ENCODE data around the gene ENDOD1. TPM values are rescaled to one million over a fixed set of nuclear protein-coding genes. Genes with fewer than 3 reads are reported as not detected.
A peak's percentile ranks its signal among the peaks of the same experiment; 100 is the strongest.

Gene ENDOD1
- total and polyA plus RNA-seq, 4 donors: 10.4 to 55.1 (median 25.0) TPM

- Histone ChIP-seq H3K9ac (ENCODE audit: insufficient read depth in 1 of 2, low read length in 2 of 2) (peak overlapping the region in 1 of 2 donors; percentile 38), H3K36me3 (ENCODE audit: control insufficient read depth in 4 of 4, insufficient read depth in 4 of 4, low read length in 4 of 4) (no peaks in the 10 kb centered on the region), H3K4me3 (peak overlapping the region; percentile 75), H3K4me1 (ENCODE audit: control insufficient read depth in 5 of 5, insufficient read depth in 5 of 5, low read length in 5 of 5) (peaks cover 2 to 14% (median 5%) of the 10 kb centered on the region in 5 donors), H3K27me3 (ENCODE audit: control insufficient read depth in 3 of 3, insufficient read depth in 3 of 3, low read length in 2 of 3) (no peaks in the 10 kb centered on the region), H3K9me3 (ENCODE audit: control insufficient read depth in 4 of 4, insufficient read depth in 3 of 4, low read length in 3 of 4) (no peaks in the 10 kb centered on the region), H3K27ac (ENCODE audit: low read depth in 1 of 2, low read length in 1 of 2) (peak overlapping the region; percentile 68 to 95)
- TF ChIP-seq CTCF (IDR thresholded peaks at IDR 0.05; ENCODE audit: control extremely low read depth, extremely low read depth): no peak
- ATAC-seq (ENCODE audit: insufficient read depth, low FRiP score) (peak; percentile 24), DNase-seq (no peak)
- WGBS, 2 donors: 7 to 11% methylated on average over 27 of the region's 27 CpGs
Measured at GRCh38 chr11:95088946-95089619, 563 bp upstream of the ENDOD1 start.

- no peak for TF ChIP-seq CTCF (IDR thresholded peaks at IDR 0.05; ENCODE audit: control extremely low read depth, extremely low read depth)
- H3K27ac ChIP-seq (ENCODE audit: low read depth in 1 of 2, low read length in 1 of 2): no peak overlapping the region
- H3K27me3 ChIP-seq (ENCODE audit: control insufficient read depth in 3 of 3, insufficient read depth in 3 of 3, low read length in 2 of 3): no peaks in the 10 kb centered on the region
- no peak for DNase-seq
- no peaks in the 10 kb centered on the region for H3K36me3 ChIP-seq (ENCODE audit: control insufficient read depth in 4 of 4, insufficient read depth in 4 of 4, low read length in 4 of 4)
- peaks cover 4 to 14% (median 5%) of the 10 kb centered on the region in 5 donors for H3K4me1 ChIP-seq (ENCODE audit: control insufficient read depth in 5 of 5, insufficient read depth in 5 of 5, low read length in 5 of 5)
- no peak overlapping the region for H3K4me3 ChIP-seq
- no peak overlapping the region for H3K9ac ChIP-seq (ENCODE audit: insufficient read depth in 1 of 2, low read length in 2 of 2)
- ATAC-seq (ENCODE audit: insufficient read depth, low FRiP score): no peak
- no peaks in the 10 kb centered on the region for H3K9me3 ChIP-seq (ENCODE audit: control insufficient read depth in 4 of 4, insufficient read depth in 3 of 4, low read length in 3 of 4)
Measured at GRCh38 chr11:95091663-95092180, 2.1 kb downstream of the ENDOD1 start.

GRCh38 chr11:95092549-95093324, 3.1 kb downstream of the ENDOD1 start:
- H3K4me1 ChIP-seq (ENCODE audit: control insufficient read depth in 5 of 5, insufficient read depth in 5 of 5, low read length in 5 of 5): peaks cover 4 to 14% (median 6%) of the 10 kb centered on the region in 5 donors
- no peaks in the 10 kb centered on the region for H3K36me3 ChIP-seq (ENCODE audit: control insufficient read depth in 4 of 4, insufficient read depth in 4 of 4, low read length in 4 of 4)
- DNase-seq (no peak), ATAC-seq (ENCODE audit: insufficient read depth, low FRiP score) (no peak)
- no peaks in the 10 kb centered on the region for H3K27me3 ChIP-seq (ENCODE audit: control insufficient read depth in 3 of 3, insufficient read depth in 3 of 3, low read length in 2 of 3)
- no peaks in the 10 kb centered on the region for H3K9me3 ChIP-seq (ENCODE audit: control insufficient read depth in 4 of 4, insufficient read depth in 3 of 4, low read length in 3 of 4)
- no peak overlapping the region for H3K4me3 ChIP-seq
- WGBS, 2 donors: 53 to 59% methylated on average over 5 of the region's 5 CpGs
- no peak overlapping the region for H3K27ac ChIP-seq (ENCODE audit: low read depth in 1 of 2, low read length in 1 of 2)
- no peak overlapping the region for H3K9ac ChIP-seq (ENCODE audit: insufficient read depth in 1 of 2, low read length in 2 of 2)
- no peak for TF ChIP-seq CTCF (IDR thresholded peaks at IDR 0.05; ENCODE audit: control extremely low read depth, extremely low read depth)
